Activated CD4-positive, alpha-beta T cell treated with anti-CD3 and anti-CD28 coated beads for 4 hours (primary cell): ENCODE results near the gene SLC1A7.

Experiments
- DNase-seq, 2 donors: peaks; one replicate each; pipeline ENCODE4 v3.0.0-alpha.2; 2020

The SLC1A7 gene

DNA sequence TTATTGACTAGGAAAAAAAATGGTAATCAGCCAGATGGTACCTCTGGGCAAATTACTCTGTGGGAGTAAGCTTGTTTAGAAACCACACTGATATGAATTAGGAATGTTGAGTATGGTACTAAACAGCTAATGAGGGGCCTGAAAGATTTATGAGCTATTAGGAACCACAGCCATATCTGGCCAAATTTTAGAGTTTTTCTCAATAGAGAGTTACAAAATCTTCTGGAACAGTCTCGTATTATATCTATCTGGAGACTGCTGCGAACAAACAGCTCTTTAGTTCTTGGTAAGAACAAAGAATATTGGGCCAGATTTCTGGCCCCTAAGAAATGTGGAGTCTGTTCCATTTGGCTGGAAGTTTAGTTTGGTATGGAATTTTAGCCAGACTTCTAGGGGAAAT, 85.3 kb downstream of the SLC1A7 start:
- DNase-seq, result no peak

GRCh38 chr1:53051676-53052075, 90.8 kb downstream of the SLC1A7 start:
- no peak for DNase-seq

DNA sequence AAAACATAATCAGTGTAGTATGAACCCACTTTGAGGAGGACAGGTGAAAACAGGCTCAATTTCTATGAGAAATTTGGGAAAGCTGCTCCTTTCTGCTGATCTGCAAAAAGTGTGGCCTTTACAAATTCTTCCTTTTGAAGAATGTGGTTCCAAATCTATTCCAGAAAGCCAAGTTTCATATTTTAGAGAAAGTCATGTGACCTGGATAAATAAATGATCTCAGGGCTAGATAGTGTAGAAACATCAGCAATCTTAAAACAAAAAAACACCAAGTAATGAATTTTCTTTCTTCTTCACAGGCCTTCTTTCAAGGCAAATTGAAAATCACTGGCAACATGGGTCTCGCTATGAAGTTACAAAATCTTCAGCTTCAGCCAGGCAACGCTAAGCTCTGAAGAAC, 92.1 kb downstream of the SLC1A7 start:
- DNase-seq, result no peak

DNA sequence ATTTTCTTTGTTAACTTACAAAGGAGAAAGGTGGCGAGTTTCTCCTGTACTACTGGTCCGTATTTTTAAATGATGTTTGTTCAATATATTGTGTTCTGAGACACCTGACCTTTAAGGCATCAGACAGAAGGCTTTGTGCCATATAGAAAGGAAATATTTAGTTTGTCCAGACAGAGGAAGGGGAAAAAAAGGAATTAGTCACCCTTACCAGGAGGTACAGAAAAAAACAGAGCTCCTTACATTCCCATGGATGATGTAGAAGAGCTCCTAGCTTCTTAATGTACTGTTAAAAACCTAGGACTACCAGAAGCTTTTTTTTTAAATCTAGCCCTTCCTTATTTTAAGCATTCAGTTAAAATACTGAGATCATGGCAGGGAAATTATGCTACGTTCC, 92.9 kb downstream of the SLC1A7 start:
- no peak for DNase-seq

- DNase-seq, result no peak
Observed at GRCh38 chr1:53048960-53049573, 93.4 kb downstream of the SLC1A7 start.

GRCh38 chr1:53047737-53048736, 94.4 kb downstream of the SLC1A7 start:
- DNase-seq, result no peak

DNA sequence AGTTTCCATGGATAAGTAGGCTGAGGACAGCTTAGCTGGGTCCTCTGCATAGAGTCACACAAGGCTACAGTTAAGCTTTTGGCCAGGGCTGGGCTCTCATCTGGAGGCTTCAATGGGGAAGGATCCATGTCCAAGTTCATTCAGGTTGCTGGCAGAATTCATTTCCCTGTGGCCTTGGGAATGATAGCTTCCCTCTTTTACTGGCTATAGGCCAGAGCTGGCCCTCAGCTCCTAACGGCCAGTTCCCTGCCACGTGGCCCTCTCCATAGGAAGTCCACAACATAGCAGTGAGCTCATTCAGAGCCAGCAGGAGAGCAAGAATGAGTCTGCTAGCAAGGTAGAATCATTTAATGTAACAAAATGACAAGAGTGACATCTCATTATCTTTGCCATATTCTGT, 95.5 kb downstream of the SLC1A7 start:
- no peak for DNase-seq

- no peak for DNase-seq
Observed at GRCh38 chr1:53044926-53045325, 97.5 kb downstream of the SLC1A7 start.

GRCh38 chr1:53043271-53043670, 99.2 kb downstream of the SLC1A7 start:
- DNase-seq, result no peak

- no peak for DNase-seq
Observed at GRCh38 chr1:53038566-53038965, 103.9 kb downstream of the SLC1A7 start.
